ENCODE measurements around the gene SIAE. TPM values are rescaled to one million over a fixed set of nuclear protein-coding genes. Genes with fewer than 3 reads are reported as not detected.
"Not testable (repeated sequence)": the region's sequence is repeated elsewhere in the genome, so short reads cannot be mapped to it uniquely, and the experiment has no call there.

Gene SIAE
- total RNA-seq, 1 donor from 2014 or later, result 5.3 TPM

DNA sequence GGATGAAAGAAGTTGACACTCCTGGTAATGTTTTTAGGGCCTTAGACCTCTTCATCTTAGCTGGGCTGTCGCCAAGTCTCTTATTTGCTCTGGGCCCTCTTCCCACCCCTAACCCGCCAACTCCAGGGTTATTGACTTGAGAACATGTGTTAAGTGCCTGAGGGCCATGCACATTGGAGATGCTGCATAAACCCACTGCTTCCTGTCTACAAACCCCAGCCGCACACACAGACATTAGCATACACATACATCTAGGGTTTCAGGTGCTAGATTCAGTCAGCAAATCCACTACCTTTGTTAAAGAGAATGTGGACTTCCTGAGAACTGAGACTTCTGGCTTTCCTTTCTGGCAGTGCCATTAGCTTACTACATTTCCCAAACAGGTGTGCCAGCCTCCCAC, 61.5 kb downstream of the SIAE start:
- TF ChIP-seq, protein P1, sequence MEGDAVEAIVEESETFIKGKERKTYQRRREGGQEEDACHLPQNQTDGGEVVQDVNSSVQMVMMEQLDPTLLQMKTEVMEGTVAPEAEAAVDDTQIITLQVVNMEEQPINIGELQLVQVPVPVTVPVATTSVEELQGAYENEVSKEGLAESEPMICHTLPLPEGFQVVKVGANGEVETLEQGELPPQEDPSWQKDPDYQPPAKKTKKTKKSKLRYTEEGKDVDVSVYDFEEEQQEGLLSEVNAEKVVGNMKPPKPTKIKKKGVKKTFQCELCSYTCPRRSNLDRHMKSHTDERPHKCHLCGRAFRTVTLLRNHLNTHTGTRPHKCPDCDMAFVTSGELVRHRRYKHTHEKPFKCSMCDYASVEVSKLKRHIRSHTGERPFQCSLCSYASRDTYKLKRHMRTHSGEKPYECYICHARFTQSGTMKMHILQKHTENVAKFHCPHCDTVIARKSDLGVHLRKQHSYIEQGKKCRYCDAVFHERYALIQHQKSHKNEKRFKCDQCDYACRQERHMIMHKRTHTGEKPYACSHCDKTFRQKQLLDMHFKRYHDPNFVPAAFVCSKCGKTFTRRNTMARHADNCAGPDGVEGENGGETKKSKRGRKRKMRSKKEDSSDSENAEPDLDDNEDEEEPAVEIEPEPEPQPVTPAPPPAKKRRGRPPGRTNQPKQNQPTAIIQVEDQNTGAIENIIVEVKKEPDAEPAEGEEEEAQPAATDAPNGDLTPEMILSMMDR (conservative IDR thresholded peaks at IDR 0.05), result no peak
- H3K27ac Mint-ChIP-seq (ENCODE audit: unreplicated experiment), result no peak overlapping the region
- H3K27me3 Mint-ChIP-seq (ENCODE audit: low read depth), result peaks cover 11% of the 10 kb centered on the region
- H3K9me3 Mint-ChIP-seq, result no peaks in the 10 kb centered on the region
- no peak overlapping the region for H3K4me3 Mint-ChIP-seq
- no peak for DNase-seq (ENCODE audit: low read depth, low spot score)
- H3K4me1 Mint-ChIP-seq, result no peaks in the 10 kb centered on the region
- no peaks in the 10 kb centered on the region for H3K36me3 Mint-ChIP-seq (ENCODE audit: low read depth)

DNA sequence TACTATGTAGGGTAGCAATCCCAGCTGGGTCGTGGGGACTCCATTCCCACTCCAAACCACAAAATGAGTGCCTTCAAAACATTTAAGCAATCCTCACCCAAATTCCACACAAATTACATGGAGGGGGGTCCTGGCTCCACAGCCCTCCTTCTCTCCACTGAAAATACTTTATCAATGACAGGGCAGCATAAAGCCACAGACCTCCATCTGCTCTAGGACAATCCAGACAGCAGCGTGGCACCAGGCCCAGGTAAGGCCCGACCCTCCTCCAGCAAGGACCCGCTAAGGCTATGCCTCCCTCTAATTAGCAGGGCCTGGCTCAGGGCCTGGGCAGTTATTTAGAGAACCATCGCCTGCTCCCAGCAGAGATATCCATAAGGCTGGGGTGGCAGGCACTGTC, 62.5 kb downstream of the SIAE start, which contains the start of gene PANX3:
PANX3 (plus strand) TSS at position 365 of the 400 bp plus-strand sequence. CDS start 129 bp downstream, outside the sequence.
- no peaks in the 10 kb centered on the region for H3K36me3 Mint-ChIP-seq (ENCODE audit: low read depth)
- no peaks in the 10 kb centered on the region for H3K4me1 Mint-ChIP-seq
- no peak for DNase-seq (ENCODE audit: low read depth, low spot score)
- no peaks in the 10 kb centered on the region for H3K9me3 Mint-ChIP-seq
- peaks cover 11% of the 10 kb centered on the region for H3K27me3 Mint-ChIP-seq (ENCODE audit: low read depth)
- TF ChIP-seq, protein P1 (conservative IDR thresholded peaks at IDR 0.05), result no peak
- H3K27ac Mint-ChIP-seq (ENCODE audit: unreplicated experiment), result no peak within 1 kb of the TSS
- H3K4me3 Mint-ChIP-seq, result no peak within 1 kb of the TSS

DNA sequence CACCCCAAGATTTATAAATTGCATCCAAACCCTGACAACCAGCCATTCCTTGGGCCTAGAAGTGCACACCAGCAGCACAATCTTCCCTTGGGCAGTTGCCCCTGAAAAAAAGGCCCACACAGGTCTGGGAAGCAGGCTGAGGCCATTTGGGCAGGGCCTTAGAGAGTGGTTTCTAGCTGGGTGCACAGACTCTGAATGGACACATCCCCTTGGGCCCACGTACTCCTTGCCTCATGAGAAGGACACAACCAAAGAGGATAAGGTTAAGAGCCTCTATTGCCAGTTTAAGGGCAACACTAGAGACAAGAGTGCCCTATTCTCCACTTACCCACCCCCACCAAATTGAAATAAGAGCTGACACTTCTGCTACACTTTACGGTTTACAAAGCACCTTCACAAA, 63.2 kb downstream of the SIAE start:
- no peak overlapping the region for H3K27ac Mint-ChIP-seq (ENCODE audit: unreplicated experiment)
- DNase-seq (ENCODE audit: low read depth, low spot score), result no peak
- no peaks in the 10 kb centered on the region for H3K4me1 Mint-ChIP-seq
- no peaks in the 10 kb centered on the region for H3K36me3 Mint-ChIP-seq (ENCODE audit: low read depth)
- no peaks in the 10 kb centered on the region for H3K9me3 Mint-ChIP-seq
- peaks cover 10% of the 10 kb centered on the region for H3K27me3 Mint-ChIP-seq (ENCODE audit: low read depth)
- TF ChIP-seq, protein P1 (conservative IDR thresholded peaks at IDR 0.05), result no peak
- H3K4me3 Mint-ChIP-seq, result no peak overlapping the region

DNA sequence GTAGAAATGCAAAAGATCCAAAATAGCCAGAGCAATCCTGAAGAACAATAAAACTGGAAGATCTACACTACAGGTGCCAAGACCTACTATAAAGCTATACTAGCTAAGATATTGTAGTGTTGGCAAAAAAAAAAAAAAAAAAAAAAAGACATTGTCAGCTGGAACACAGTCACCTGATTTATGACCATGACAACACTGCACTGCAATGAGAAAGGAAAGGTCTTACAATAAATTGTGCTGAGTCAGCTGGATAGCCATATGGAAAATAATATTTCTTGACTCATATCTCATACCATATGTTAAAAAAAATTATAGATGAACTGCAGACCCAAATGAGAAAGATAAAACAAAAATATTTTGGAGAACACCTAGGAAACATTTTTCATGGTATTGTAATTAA, 65.4 kb downstream of the SIAE start:
- Mint-ChIP-seq H3K4me1 (no peaks in the 10 kb centered on the region), H3K4me3 (no peak overlapping the region), H3K9me3 (no peaks in the 10 kb centered on the region), H3K36me3 (ENCODE audit: low read depth) (no peaks in the 10 kb centered on the region), H3K27ac (ENCODE audit: unreplicated experiment) (no peak overlapping the region), H3K27me3 (ENCODE audit: low read depth) (peaks cover 3% of the 10 kb centered on the region)
- TF ChIP-seq, protein P1 (conservative IDR thresholded peaks at IDR 0.05), result no peak
- DNase-seq (ENCODE audit: low read depth, low spot score), result no peak

DNA sequence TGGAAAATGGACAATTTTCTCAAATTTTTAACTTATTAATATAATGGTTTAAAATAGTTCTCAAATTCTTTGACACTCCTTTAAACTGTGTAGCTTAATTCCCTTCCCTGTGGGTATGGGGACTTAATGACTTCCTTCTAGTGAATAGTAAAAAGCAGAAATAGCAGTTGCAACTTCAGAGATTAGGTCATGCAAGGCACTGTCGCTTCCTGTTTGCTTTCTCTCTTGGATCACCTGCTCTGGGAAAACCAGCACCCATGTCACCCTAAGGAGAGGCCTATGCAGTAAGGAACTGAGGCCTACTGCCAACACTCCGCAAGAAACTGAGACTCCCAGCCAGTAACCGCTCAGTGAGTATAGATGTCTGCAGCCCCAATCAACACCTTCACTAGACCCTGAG, 67.8 kb downstream of the SIAE start:
- Mint-ChIP-seq H3K4me1 (no peaks in the 10 kb centered on the region), H3K36me3 (ENCODE audit: low read depth) (no peaks in the 10 kb centered on the region), H3K27me3 (ENCODE audit: low read depth) (no peaks in the 10 kb centered on the region)

DNA sequence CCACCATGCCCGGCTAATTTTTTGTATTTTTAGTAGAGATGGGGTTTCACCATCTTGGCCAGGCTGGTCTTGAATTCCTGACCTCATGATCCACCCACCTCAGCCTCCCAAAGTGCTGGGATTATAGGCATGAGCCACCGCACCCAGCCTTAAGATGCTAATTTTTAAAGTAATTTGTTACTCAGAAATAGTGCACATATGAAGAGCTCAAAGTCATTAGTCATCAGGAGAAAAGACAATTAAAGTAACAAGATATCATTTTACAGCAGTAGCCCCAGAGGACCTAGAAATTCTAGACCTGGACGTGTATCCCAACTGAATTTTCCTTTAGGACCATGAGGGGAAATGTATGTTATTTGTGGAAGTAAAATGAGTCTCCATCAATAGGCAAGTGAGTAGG, 70.8 kb downstream of the SIAE start:
- H3K4me3 Mint-ChIP-seq; H3K36me3 Mint-ChIP-seq (ENCODE audit: low read depth); H3K27me3 Mint-ChIP-seq (ENCODE audit: low read depth); DNase-seq (ENCODE audit: low read depth, low spot score); H3K27ac Mint-ChIP-seq (ENCODE audit: unreplicated experiment); H3K4me1 Mint-ChIP-seq; H3K9me3 Mint-ChIP-seq: not testable (repeated sequence)

More for the DNA sequence above, 67.8 kb downstream of the SIAE start:
- DNase-seq (ENCODE audit: low read depth, low spot score), result no peak
- Mint-ChIP-seq H3K27ac (ENCODE audit: unreplicated experiment) (no peak overlapping the region), H3K4me3 (no peak overlapping the region), H3K9me3 (no peaks in the 10 kb centered on the region)
- TF ChIP-seq, protein P1 (conservative IDR thresholded peaks at IDR 0.05), result no peak
